Choroid plexus epithelial cell (primary cell): ENCODE measurements around the gene MYOZ3.

ENCODE experiments used
- DNase-seq: peaks from one replicate; pipeline ENCODE4 v3.0.0-alpha.2; 2010; ENCODE audit warnings: low read depth
- H3K4me3 ChIP-seq: 2 replicates; pipeline ENCODE4 v1.5.1; 2011; ENCODE audit warnings: low read depth, mild to moderate bottlenecking, control low read depth, low read length, moderate library complexity
- TF ChIP-seq, protein P1 (sequence below): conservative IDR thresholded peaks from 2 replicates; pipeline ENCODE4 v1.5.1; 2011; ENCODE audit warnings: low read depth, mild to moderate bottlenecking, control low read depth, inconsistent platforms, low read length, moderate library complexity

MYOZ3 gene

DNA sequence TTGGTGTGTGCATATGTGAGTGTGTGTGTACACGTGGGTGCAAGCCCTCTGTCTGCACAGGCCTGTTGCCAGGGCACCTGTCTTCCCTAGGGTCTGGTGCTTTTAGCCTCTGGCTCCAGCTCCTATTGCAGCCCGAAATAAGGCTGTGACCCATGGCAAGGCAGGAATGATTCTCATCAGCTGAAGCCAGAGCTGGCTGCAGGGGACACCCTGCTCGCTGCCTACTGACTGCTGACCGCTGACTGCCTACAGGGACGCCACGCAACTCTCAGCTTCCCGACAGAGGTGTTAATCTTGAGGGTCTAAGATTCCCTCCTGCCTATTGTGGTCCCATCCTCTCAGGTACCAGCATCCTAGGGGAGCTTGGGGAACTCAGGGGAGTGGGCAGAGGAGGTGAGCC lies at the start of gene MYOZ3:
TSS of gene MYOZ3 (plus strand) at position 166 of the 400 bp plus-strand sequence. CDS start 1,691 bp downstream, outside the sequence.
- TF ChIP-seq, protein P1, sequence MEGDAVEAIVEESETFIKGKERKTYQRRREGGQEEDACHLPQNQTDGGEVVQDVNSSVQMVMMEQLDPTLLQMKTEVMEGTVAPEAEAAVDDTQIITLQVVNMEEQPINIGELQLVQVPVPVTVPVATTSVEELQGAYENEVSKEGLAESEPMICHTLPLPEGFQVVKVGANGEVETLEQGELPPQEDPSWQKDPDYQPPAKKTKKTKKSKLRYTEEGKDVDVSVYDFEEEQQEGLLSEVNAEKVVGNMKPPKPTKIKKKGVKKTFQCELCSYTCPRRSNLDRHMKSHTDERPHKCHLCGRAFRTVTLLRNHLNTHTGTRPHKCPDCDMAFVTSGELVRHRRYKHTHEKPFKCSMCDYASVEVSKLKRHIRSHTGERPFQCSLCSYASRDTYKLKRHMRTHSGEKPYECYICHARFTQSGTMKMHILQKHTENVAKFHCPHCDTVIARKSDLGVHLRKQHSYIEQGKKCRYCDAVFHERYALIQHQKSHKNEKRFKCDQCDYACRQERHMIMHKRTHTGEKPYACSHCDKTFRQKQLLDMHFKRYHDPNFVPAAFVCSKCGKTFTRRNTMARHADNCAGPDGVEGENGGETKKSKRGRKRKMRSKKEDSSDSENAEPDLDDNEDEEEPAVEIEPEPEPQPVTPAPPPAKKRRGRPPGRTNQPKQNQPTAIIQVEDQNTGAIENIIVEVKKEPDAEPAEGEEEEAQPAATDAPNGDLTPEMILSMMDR = no peak
- no peak for DNase-seq
- H3K4me3 ChIP-seq = no peak within 1 kb of the TSS

GRCh38 chr5:150612405-150612804 lies 48.6 kb upstream of the MYOZ3 start:
- TF ChIP-seq, protein P1 = no peak
- no peak for DNase-seq
- H3K4me3 ChIP-seq = no peak overlapping the region

- TF ChIP-seq, protein P1 = no peak
- DNase-seq = no peak
- H3K4me3 ChIP-seq = no peak overlapping the region
These were observed 48.0 kb upstream of the MYOZ3 start for GRCh38 chr5:150612905-150613670.

GRCh38 chr5:150613991-150614660 lies 46.9 kb upstream of the MYOZ3 start:
- no peak overlapping the region for H3K4me3 ChIP-seq
- TF ChIP-seq, protein P1 = peak; percentile 45
- DNase-seq = no peak

DNA sequence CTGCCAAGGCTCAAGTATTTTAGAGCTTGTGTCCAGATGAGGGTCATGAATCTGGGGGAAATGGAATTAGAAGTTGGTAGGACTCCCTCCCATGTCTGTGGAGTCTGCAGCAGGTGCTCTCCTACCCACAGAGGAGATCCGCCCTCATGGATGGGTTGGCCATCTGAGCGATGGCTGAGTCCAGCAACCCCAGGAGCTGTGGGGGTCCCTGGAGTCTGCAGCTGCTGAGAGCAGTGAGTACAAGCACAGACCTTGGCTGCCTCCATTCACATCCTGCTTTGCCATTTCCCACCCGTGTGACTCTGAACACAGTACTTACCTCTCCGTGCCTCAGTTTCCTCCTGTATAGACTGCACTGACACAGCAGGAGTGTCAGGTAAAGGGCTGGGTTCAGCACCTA lies 46.4 kb upstream of the MYOZ3 start:
- H3K4me3 ChIP-seq = no peak overlapping the region
- TF ChIP-seq, protein P1 = no peak
- DNase-seq = no peak

DNA sequence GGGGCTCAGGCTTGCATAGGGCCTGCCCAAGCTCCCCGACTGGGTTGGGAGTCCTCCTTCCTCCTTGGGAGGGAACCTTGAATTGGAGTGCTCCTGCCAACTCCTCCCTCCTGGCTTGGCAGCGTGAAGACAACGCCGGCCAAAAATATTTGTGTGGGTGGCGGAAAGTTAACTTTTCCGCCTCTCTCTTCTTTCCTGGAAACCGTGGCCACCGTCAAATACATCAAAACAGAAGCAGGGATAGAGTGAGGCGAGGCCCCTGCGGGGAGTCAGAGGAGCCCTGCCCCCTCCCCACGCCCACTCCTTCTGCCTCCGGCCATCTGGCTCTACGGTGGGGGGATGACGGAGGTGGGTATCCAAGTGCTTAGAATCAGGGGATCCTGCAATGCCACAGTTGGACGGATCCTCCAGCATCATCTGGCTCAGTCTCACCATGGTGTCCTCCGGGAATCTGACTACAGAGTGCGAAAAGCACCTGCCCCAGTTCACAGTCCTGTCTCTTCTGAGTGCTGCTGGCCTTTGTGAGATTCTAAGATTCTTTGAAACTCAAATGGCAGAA lies 45.8 kb upstream of the MYOZ3 start:
- peak; percentile 56 for DNase-seq
- H3K4me3 ChIP-seq = no peak overlapping the region

More for the DNA sequence above, 45.8 kb upstream of the MYOZ3 start:
- TF ChIP-seq, protein P1 = no peak
